Fibroblast of the conjunctiva (primary cell): ENCODE results near the gene OOSP3.
"Not testable (repeated sequence)": the region's sequence is repeated elsewhere in the genome, so short reads cannot be mapped to it uniquely, and the experiment has no call there.

Experiments
- DNase-seq: peaks from one replicate; pipeline ENCODE4 v3.0.0-alpha.2; 2010; ENCODE audit warnings: low read depth

OOSP3 gene, protein sequence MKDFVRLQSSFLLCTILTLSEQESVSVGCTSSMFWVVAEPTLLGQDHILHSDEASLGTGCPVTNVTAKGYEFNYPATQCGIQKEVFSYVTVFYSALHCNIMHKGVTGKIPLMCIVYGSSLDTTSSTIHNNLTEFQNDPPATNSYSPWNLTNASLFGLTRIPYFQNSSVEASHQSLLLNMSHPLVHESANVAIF

GRCh38 chr11:59878575-59878974 is at the start of gene OOSP3:
TSS of gene OOSP3 (plus strand) at chr11:59878782. CDS start at chr11:59878809, 27 bp downstream.
- DNase-seq, result no peak

- no peak for DNase-seq
Measured at GRCh38 chr11:59829358-59829757, 49.2 kb upstream of the OOSP3 start.

DNA sequence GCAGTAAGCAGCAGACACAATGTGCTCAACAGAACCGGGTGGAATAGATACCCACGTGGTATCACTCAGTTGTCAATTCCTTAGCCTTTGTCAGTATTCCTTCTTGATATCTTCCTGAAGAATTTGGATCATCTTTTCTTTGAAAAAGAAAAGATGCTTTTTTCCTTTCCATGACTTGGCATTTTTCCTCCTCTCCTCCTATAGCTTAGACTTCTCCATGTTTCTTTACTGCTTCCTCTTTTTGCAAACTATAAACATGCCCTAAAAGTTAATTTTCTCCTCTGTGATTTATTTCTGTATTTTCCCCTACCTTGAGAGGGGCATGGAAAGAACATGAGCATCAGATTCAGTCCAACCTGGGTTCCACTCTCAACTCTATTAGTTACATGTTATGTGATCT is 45.0 kb upstream of the OOSP3 start:
- DNase-seq, result no peak

- no peak for DNase-seq
Measured at GRCh38 chr11:59839615-59840014, 39.0 kb upstream of the OOSP3 start.

- DNase-seq, result no peak
Measured at GRCh38 chr11:59841514-59841913, 37.1 kb upstream of the OOSP3 start.

- no peak for DNase-seq
Measured at GRCh38 chr11:59842316-59842715, 36.3 kb upstream of the OOSP3 start.

DNA sequence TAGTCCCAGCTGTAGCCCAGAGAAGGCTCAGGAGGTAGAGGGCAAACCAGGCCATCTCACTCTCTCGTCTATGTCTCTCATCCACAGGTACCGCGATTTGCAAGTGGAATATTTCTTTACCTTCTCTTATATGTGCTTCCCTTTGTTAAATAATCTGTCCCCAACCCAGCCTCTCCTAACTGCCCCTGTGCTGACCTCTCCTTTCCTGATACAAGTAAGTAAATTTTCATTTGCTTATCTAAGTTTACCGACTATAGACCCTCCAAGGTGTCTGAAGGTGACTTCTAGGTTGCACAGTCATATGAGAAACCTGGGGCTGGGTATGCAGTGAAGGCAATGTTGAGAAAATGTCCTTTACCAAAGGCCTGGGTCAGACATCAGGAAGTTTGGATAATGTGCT is 33.2 kb upstream of the OOSP3 start, which contains the start of gene CBLIF:
TSS of gene CBLIF (minus strand) at position 101 of the 400 bp plus-strand sequence. CDS start at position 55, 46 bp downstream.
- DNase-seq, result no peak

DNA sequence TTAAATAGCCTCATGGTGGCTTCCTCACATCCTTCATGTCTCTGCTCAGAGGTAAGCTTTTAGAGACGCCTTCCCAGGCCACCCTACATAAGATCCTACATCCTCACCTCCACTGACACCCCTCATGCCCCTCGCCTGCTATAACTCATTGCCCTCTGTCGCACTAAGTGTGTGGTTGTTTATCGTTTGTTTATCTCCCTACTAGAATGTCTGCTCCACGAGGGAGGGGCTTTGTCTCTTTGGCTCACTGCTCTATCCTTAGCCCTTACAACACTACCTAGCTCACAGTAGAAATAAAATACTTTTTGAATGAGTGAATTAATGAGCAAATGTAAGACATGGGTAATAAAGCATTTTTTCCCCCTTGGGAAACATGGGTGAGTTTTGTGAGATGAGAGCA is 32.0 kb upstream of the OOSP3 start:
- DNase-seq, result no peak

DNA sequence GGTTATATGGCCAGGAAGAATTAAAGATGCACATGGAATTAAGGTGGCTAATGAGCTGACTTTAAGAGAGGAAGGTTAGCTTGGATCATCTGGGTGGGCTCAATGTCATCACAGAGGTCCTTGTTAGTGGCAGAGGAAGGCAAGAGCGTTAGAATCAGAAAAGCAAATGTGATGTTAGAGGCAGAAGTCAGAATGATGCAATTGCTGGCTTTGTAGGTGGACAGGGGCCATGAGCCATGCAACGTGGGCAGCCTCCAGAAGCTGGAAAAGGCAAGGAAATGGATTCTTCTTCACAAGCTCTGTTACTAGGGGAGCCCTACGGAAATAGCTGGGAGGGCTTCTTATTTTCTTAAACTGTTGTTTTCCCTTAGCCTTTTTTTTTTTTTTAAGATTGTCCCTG is 31.0 kb upstream of the OOSP3 start:
- no peak for DNase-seq

DNA sequence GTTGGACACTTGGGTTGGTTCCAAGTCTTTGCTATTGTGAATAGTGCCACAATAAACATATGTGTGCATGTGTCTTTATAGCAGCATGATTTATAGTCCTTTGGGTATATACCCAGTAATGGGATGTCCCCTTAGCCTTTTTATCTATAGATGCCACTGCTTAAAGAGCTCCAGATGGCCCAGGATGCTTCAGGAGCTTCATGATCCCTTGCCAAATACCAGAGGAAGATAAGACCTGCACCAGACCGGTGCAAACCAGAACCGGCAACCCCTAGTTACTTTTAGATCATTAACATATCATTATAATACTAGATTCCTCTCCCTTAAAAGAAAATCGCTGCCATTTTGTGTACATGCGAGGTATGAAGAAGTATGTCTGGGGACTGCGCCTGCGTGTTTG is 30.1 kb upstream of the OOSP3 start:
- not testable (repeated sequence) for DNase-seq

DNA sequence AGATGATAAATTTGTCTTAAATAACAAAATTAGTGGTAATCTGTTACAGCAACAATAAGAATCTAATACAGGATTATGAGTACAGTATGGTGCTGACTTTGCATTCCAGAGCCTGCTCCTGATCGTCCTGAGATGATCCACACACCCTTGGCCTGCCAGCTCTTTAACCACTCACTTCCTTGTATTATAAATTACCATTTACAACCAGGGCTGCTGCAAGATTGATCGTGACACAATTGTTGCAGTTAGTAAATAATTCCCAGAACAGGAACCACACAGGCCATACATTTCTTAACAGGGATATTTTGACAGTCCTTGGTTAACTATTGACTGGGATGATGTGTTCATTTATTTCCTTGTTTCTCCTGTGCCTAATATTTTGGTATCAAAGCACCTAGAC is 29.5 kb upstream of the OOSP3 start:
- no peak for DNase-seq

- DNase-seq, result not testable (repeated sequence)
Measured at GRCh38 chr11:59849551-59849950, 29.0 kb upstream of the OOSP3 start.

- not testable (repeated sequence) for DNase-seq
Measured at GRCh38 chr11:59851416-59851815, 27.2 kb upstream of the OOSP3 start.

DNA sequence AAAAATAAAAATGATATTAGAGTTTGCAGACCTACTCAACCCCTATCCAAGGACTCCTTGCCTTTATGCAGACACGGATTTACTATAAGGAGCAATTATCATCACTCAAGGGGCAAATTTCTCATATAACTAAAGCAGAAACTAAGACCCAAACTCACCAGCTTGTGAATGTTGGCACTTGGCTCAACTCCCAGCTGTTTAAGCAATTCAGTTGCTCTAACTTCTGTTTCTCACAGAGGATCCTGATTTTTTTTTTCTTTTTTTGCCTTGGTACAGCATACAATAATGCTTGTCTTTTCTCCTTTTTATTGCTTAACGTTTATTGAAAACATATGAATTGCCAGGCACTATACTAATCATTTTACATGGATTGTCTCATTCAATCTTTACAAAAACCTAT is 23.7 kb upstream of the OOSP3 start:
- DNase-seq, result no peak

DNA sequence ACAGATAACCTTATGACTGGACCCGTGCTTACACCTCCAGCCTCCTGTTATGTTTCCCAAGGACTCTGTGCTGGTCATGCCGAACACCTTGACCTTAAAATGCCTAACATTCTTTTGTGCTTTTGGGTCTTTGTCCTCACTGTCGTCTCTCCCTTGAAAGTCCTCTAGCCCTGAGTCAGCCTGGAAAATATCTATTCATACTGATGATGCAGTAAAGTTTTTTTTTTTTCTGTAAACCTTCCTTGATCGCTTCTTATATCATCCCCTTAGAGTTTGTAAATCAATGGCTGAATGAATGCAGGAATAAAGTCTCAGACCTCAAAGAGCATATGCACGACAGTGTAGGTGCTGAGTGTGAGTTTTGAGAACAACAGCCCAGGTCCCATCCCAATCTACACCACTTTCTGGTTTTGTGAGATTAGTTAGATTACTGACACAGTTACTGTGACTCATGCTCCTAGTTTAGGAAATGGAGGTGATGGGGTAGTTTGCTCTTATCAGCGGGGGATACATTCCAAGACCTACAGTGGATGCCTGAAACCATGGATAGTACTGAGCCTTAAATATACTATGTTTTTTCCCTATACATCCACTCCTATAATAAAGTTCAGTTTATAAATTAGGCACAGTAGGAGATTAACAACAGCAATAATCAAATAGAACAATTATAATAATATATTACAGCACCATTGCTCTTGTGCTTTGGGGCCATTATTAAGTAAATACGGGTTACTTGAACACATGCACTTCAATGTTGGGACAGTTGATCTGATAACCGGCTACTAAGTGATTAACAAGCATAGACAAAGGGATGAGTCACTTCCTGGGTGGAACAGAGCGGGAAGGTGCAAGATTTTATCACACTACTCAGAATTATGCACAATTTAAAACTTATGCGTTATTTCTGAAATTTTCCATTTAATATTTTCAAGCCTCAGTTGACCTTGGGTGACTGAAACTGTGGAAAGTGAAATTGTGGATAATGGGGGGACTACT is 20.8 kb upstream of the OOSP3 start:
- DNase-seq, result no peak

DNA sequence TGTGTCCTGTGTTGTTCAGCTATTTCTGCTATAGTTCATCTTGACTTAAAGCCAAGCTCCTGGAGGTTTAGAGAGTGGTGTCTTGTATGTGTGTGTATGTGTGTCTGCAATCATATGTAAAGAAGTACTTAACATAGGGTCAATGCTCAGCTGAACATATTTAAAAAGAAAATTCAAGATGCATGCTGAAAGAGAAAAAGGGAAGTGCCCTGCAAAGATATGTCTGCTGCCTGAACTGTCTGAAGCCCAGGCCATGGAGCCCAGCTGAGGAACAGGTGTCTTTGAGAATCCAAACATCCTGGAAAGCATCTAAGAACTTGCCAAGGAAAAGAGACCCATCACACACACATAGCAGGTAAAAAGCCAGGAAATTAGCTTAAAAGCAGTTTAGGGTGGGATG is 18.9 kb upstream of the OOSP3 start:
- DNase-seq, result no peak

DNA sequence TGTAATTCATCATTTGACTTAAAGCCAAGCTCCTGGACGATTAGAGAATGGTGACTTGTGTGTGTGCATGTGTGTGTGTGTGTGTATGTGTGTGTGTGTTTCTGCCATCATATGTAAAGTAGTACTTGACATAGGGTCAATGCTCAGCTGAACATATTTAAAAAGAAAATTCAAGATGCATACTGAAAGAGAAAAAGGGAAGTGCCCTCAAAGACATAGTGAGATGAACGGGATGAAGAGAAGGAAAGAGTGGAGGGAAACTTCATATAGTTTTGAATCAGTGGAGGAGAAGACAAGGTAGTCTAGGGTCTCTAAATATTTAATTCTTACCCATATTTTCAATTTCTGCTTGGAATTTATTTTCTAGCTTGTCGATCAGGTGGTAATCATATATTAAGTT is 16.3 kb upstream of the OOSP3 start:
- DNase-seq, result no peak

GRCh38 chr11:59865031-59865430 is 13.6 kb upstream of the OOSP3 start:
- DNase-seq, result no peak

GRCh38 chr11:59866397-59866796 is 12.2 kb upstream of the OOSP3 start, which contains the start of gene TCN1:
TSS of gene TCN1 (minus strand) at chr11:59866487. CDS start at chr11:59866470, 17 bp downstream.
- DNase-seq, result no peak

DNA sequence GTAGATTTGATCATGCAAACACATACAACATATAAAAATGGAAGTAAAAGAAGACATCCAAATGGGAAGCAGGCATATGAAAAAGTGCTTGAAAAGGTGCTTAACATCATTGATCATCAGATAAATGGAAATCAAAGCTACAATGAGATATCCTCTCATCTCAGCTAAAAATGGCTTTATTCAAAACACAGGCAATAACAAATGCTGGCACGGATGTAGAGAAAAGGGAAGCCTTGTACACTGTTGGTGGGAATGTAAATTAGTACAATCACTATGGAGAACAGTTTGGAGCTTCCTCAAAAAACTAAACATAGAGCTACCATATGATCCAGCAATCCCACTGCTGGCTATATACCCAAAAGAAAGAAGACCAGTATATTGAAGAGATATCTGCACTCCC is 11.7 kb upstream of the OOSP3 start:
- no peak for DNase-seq

DNA sequence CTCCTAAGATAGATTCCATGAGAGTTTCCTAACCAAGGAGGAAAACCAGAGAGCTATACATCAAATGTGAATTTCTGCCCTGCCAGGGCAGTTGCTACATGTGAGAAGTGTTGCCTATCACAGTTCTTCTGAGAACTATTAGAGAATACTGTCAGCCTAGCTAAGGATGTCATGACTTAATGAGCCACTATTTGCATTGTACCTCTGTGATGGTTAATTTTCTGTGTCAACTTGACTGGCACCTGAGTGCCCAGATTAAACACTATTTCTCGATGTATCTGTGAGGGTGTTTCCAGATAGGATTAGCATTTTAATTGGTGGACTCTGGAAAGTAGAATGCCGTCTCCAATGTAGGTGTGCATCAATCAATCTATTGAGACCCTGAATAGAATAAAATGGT is 10.6 kb upstream of the OOSP3 start:
- no peak for DNase-seq

- no peak for DNase-seq
Measured at GRCh38 chr11:59872076-59872475, 6.5 kb upstream of the OOSP3 start.

- no peak for DNase-seq
Measured at GRCh38 chr11:59875856-59876519, 2.6 kb upstream of the OOSP3 start.
